Testis (tissue), 3 donors: ENCODE results near the gene MINDY3. TPM values are rescaled to one million over a fixed set of nuclear protein-coding genes. Genes with fewer than 3 reads are reported as not detected.
"Not testable (repeated sequence)": the region's sequence is repeated elsewhere in the genome, so short reads cannot be mapped to it uniquely, and the experiment has no call there.

Experiments used
- DNase-seq: peaks from one replicate; pipeline ENCODE4 v3.0.0-alpha.2; 2019
- H3K27ac ChIP-seq, 2 donors: fragments of 200-600 bp; sonication (generic); one replicate each; pipeline ENCODE4 v1.5.1; 2019
- H3K27me3 ChIP-seq: fragments of 200-600 bp; sonication (generic); one replicate; pipeline ENCODE4 v1.5.1; 2019
- H3K36me3 ChIP-seq: fragments of 200-600 bp; sonication (generic); one replicate; pipeline ENCODE4 v1.5.1; 2017; ENCODE audit warnings: low read depth; ENCODE audit errors: missing control alignments
- H3K4me1 ChIP-seq: fragments of 200-600 bp; sonication (generic); one replicate; pipeline ENCODE4 v1.5.1; 2019
- H3K4me3 ChIP-seq, 2 donors: fragments of 200-600 bp; sonication (generic); one replicate each; pipeline ENCODE4 v1.5.1; 2017 to 2019
- H3K9me3 ChIP-seq: fragments of 200-600 bp; sonication (generic); one replicate; pipeline ENCODE4 v1.5.1; 2017
- CTCF ChIP-seq, 3 experiments: fragments of 450-650 bp in 2 of 3; fragments of 200-600 bp in 1 of 3; sonication (generic) in 1 of 3; IDR thresholded peaks; one replicate each; pipeline ENCODE4 v1.5.1; 2016 to 2019; ENCODE audit warnings: antibody characterized with exemption in 3 of 3, mild to moderate bottlenecking in 2 of 3, moderate library complexity in 1 of 3
- POLR2A ChIP-seq: fragments of 450-650 bp; IDR thresholded peaks from one replicate; pipeline ENCODE4 v1.6.1; 2017; ENCODE audit warnings: antibody characterized with exemption, mild to moderate bottlenecking, moderate library complexity
- WGBS, 2 donors: methylation state at CpG; one replicate each; pipeline ENCODE4 v1.1.5; 2018; 5-methylcytosine and 5-hydroxymethylcytosine counted together
- intact Hi-C: fragments of 100-400 bp; cut with DNase I; formaldehyde crosslinking; loops from one replicate; pipeline ENCODE4 v1.15.1; 2023; ENCODE audit warnings: low total_unique reads
- polyA plus RNA-seq: library from polyadenylated mRNA; stranded (reverse); fragments of 350-450 nt; fragmentation: Illumina TruSeq; extraction: RNeasy Lipid Tissue Mini Kit (QIAGEN cat#74804); gene quantifications from one replicate; pipeline ENCODE4 v1.2.3, GENCODE V29; 2014; ENCODE audit warnings: low read depth, low replicate concordance; ENCODE audit not compliant: insufficient read depth
- total RNA-seq, 2 donors: library from RNA; depleted of rRNA; stranded (reverse); fragments of >200 nt; gene quantifications; one replicate each; pipeline ENCODE4 v1.2.3, GENCODE V29; 2016

MINDY3 gene
- total and polyA plus RNA-seq, 3 donors from 2014 or later, result 33.9 to 39.8 (median 39.6) TPM

- Histone ChIP-seq H3K4me1 (peaks cover 20% of the 10 kb centered on the region), H3K4me3 (no peak overlapping the region), H3K27ac (peak overlapping the region; percentile 8 to 77), H3K9me3 (no peaks in the 10 kb centered on the region), H3K36me3 (no peaks in the 10 kb centered on the region), H3K27me3 (no peaks in the 10 kb centered on the region)
- TF ChIP-seq CTCF (IDR thresholded peaks at IDR 0.05), result no peak
- no peak for TF ChIP-seq POLR2A
- whole genome bisulfite sequencing, 2 donors, result 49 to 52% methylated on average over 6 of the region's 6 CpGs
- intact Hi-C loops, result no loop called here
- DNase-seq, result peak; percentile 84
Observed at GRCh38 chr10:15780353-15781135, 79.8 kb downstream of the MINDY3 start.

- no peaks in the 10 kb centered on the region for H3K36me3 ChIP-seq
- H3K9me3 ChIP-seq, result no peaks in the 10 kb centered on the region
- H3K4me1 ChIP-seq, result peaks cover 10% of the 10 kb centered on the region
- 79 to 85% methylated on average over 1 of the region's 1 CpG for WGBS, 2 donors
- no peak for DNase-seq
- TF ChIP-seq CTCF (IDR thresholded peaks at IDR 0.05) (no peak), POLR2A (no peak)
- H3K27me3 ChIP-seq, result no peaks in the 10 kb centered on the region
- H3K27ac ChIP-seq, result no peak overlapping the region
- intact Hi-C loops, result no loop called here
- no peak overlapping the region for H3K4me3 ChIP-seq
Observed at GRCh38 chr10:15775513-15775912, 84.8 kb downstream of the MINDY3 start.

GRCh38 chr10:15774534-15774933 lies 85.8 kb downstream of the MINDY3 start:
- H3K36me3 ChIP-seq, H3K4me1 ChIP-seq, intact Hi-C loops, H3K9me3 ChIP-seq, H3K27me3 ChIP-seq, H3K27ac ChIP-seq, H3K4me3 ChIP-seq, DNase-seq: not testable (repeated sequence)
- 75 to 82% methylated on average over 4 of the region's 4 CpGs for WGBS, 2 donors

- no peaks in the 10 kb centered on the region for H3K9me3 ChIP-seq
- no peak overlapping the region for H3K4me3 ChIP-seq
- no peak for TF ChIP-seq POLR2A
- no peak for TF ChIP-seq CTCF (IDR thresholded peaks at IDR 0.05)
- H3K27ac ChIP-seq, result no peak overlapping the region
- intact Hi-C loops, result no loop called here
- H3K36me3 ChIP-seq, result no peaks in the 10 kb centered on the region
- DNase-seq, result no peak
- H3K27me3 ChIP-seq, result no peaks in the 10 kb centered on the region
- no peaks in the 10 kb centered on the region for H3K4me1 ChIP-seq
- WGBS, 2 donors, result 49 to 65% methylated on average over 2 of the region's 2 CpGs
Observed at GRCh38 chr10:15764892-15765454, 95.3 kb downstream of the MINDY3 start.

- Histone ChIP-seq H3K27me3 (no peaks in the 10 kb centered on the region), H3K27ac (no peak overlapping the region), H3K9me3 (no peaks in the 10 kb centered on the region), H3K4me1 (no peaks in the 10 kb centered on the region), H3K4me3 (no peak overlapping the region), H3K36me3 (no peaks in the 10 kb centered on the region)
- TF ChIP-seq CTCF (IDR thresholded peaks at IDR 0.05) (no peak), POLR2A (no peak)
- WGBS, 2 donors, result 69 to 75% methylated on average over 8 of the region's 8 CpGs
- no peak for DNase-seq
- intact Hi-C loops, result no loop called here
Observed at GRCh38 chr10:15763006-15763405, 97.3 kb downstream of the MINDY3 start.

- H3K36me3 ChIP-seq, H3K4me1 ChIP-seq, intact Hi-C loops, H3K9me3 ChIP-seq, H3K27me3 ChIP-seq, H3K4me3 ChIP-seq, H3K27ac ChIP-seq, DNase-seq: not testable (repeated sequence)
- WGBS, 2 donors, result 82 to 96% methylated on average over 6 of the region's 6 CpGs
Observed at GRCh38 chr10:15762239-15762638, 98.1 kb downstream of the MINDY3 start.

GRCh38 chr10:15761224-15761623 lies 99.1 kb downstream of the MINDY3 start:
- DNase-seq, H3K27me3 ChIP-seq, H3K36me3 ChIP-seq, H3K27ac ChIP-seq, H3K4me1 ChIP-seq, H3K4me3 ChIP-seq, H3K9me3 ChIP-seq, intact Hi-C loops: not testable (repeated sequence)
- WGBS, 2 donors, result 90 to 93% methylated on average over 4 of the region's 4 CpGs
